GM13977 (cell line): Measurements from ENCODE around the gene TAC3.
"Not testable (repeated sequence)": the region's sequence is repeated elsewhere in the genome, so short reads cannot be mapped to it uniquely, and the experiment has no call there.

Experiments used
- DNase-seq: peaks from one replicate; pipeline ENCODE4 v3.0.0; 2012; ENCODE audit warnings: low spot score
- CTCF ChIP-seq: IDR thresholded peaks from 2 replicates; pipeline ENCODE4 v1.5.1; 2012; ENCODE audit warnings: mild to moderate bottlenecking, control low read depth; ENCODE audit not compliant: insufficient read depth; ENCODE audit errors: extremely low read depth, missing control alignments
- in situ Hi-C: fragments of 300-500 bp; cut with MboI; formaldehyde crosslinking; loops from one replicate; pipeline ENCODE4 v1.12.0; 2022; ENCODE audit warnings: low sequenced_read_pairs, low pct_unique_long_range_greater_than_20kb, mixed read lengths, inconsistent platforms; ENCODE audit not compliant: unreplicated experiment

TAC3 gene

GRCh38 chr12:56978397-56979138 lies 37.8 kb downstream of the TAC3 start:
- no peak for TF ChIP-seq CTCF
- in situ Hi-C loops = no loop called here
- no peak for DNase-seq

GRCh38 chr12:56977361-56977760 lies 39.0 kb downstream of the TAC3 start:
- in situ Hi-C loops, DNase-seq: not testable (repeated sequence)

- DNase-seq, in situ Hi-C loops: not testable (repeated sequence)
These were observed 42.1 kb downstream of the TAC3 start for GRCh38 chr12:56974224-56974623.

- in situ Hi-C loops, DNase-seq: not testable (repeated sequence)
These were observed 47.4 kb downstream of the TAC3 start for GRCh38 chr12:56968910-56969309.

- in situ Hi-C loops, DNase-seq: not testable (repeated sequence)
These were observed 50.2 kb downstream of the TAC3 start for GRCh38 chr12:56965997-56966642.

GRCh38 chr12:56965124-56965523 lies 51.2 kb downstream of the TAC3 start:
- DNase-seq, in situ Hi-C loops: not testable (repeated sequence)

GRCh38 chr12:56963557-56963956 lies 52.8 kb downstream of the TAC3 start:
- DNase-seq, in situ Hi-C loops: not testable (repeated sequence)

- in situ Hi-C loops = not testable (repeated sequence)
These were observed 54.1 kb downstream of the TAC3 start for GRCh38 chr12:56962247-56962646.

More at GRCh38 chr12:56962247-56962646, 54.1 kb downstream of the TAC3 start:
- not testable (repeated sequence) for DNase-seq
